Activated naive CD4-positive, alpha-beta T cell (primary cell): ENCODE data around the gene TMEM69.
"Not testable (repeated sequence)": the region's sequence is repeated elsewhere in the genome, so short reads cannot be mapped to it uniquely, and the experiment has no call there.

Source experiments
- DNase-seq, 4 experiments: peaks; one replicate each; lab custom pipeline; 2025; lab: John Stamatoyannopoulos, UW

Gene TMEM69

DNA sequence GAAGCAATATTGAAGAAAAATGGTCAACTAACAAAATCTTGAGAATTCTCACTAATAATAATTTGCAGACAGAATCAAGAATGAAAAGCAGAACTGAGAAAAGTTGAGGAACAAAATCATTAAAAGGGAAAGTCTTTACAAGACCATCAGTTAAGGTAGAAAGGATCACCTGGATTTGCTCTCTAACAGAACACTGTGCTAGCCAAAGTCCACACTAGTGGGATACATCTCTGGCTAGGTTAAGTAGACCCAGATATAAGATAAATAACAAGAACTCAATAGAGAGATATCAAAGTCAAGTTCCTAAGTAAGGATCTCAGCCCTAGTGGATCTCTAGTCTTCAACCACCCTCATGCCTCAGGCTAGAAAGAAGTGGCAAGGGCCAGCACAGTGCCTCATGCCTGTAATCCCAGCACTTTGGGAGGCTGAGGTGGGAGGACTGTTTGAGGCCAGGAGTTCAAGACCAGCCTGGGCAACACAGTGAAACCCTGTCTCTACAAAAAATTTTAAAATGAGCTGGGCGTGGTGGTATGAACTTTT is 42.9 kb downstream of the TMEM69 start:
- DNase-seq = no peak

DNA sequence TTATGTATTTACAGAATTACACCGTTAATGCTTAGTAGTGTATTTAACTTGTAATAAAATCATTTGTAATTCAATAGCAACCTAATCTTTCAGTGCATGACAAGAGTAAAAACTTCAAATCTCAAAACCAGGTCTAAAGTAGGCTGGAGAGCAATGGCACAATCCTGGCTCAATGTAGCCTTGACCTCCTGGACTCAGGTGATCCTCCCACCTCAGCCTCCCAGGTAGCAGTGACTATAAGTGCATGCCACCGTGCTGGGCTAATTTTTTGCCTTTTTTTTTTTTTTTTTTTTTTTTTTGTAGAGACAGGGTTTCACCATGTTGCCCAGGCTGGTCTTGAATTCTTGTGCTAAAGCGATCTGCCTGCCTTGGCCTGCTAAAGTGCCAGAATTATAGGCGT is 51.2 kb downstream of the TMEM69 start:
- DNase-seq = no peak

DNA sequence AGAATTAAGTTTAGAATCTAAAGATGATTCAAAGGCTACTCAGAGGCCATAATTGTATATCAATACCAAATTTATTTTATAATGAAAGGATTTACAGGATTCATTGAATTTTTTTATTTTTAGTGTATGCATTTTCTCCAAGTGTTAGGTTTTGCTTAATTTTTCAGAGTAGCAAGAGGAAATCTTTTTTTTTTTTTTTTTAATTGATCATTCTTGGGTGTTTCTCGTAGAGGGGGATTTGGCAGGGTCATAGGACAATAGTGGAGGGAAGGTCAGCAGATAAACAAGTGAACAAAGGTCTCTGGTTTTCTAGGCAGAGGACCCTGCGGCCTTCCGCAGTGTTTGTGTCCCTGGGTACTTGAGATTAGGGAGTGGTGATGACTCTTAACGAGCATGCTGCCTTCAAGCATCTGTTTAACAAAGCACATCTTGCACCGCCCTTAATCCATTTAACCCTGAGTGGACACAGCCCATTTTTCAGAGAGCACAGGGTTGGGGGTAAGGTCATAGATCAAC is 51.7 kb downstream of the TMEM69 start:
- DNase-seq = not testable (repeated sequence)
